ENCODE data around the gene CNKSR3. TPM values are rescaled to one million over a fixed set of nuclear protein-coding genes. Genes with fewer than 3 reads are reported as not detected.

Gene CNKSR3
- total and polyA plus RNA-seq, 4 experiments from 2014 or later: not detected

GRCh38 chr6:154407440-154407839 lies 103.0 kb downstream of the CNKSR3 start:
- ChIA-PET CTCF (ENCODE audit: partially characterized antibody) (no interaction called here), POLR2A (ENCODE audit: partially characterized antibody) (no interaction called here)
- no peak for DNase-seq
- no peaks in the 10 kb centered on the region for H3K9me3 Mint-ChIP-seq
- no peaks in the 10 kb centered on the region for H3K36me3 Mint-ChIP-seq
- Histone ChIP-seq H3K4me1 (ENCODE audit: insufficient read depth, low read length) (no peaks in the 10 kb centered on the region), H3K27me3 (ENCODE audit: insufficient read depth, low read length) (no peaks in the 10 kb centered on the region), H3K9me3 (ENCODE audit: control insufficient read depth in 1 of 2, low read length in 2 of 2) (no peaks in the 10 kb centered on the region), H3K4me3 (ENCODE audit: low read length in 2 of 2) (no peak overlapping the region), H3K27ac (ENCODE audit: low read depth, low read length) (no peak overlapping the region), H3K36me3 (ENCODE audit: insufficient read depth, low read length) (no peaks in the 10 kb centered on the region)
- no peak overlapping the region for H3K27ac Mint-ChIP-seq
- H3K4me3 Mint-ChIP-seq: no peak overlapping the region
- peaks cover 0 to 2% (median 0%) of the 10 kb centered on the region in 4 donors for H3K4me1 Mint-ChIP-seq
- peaks cover 3 to 6% of the 10 kb centered on the region in 2 donors for H3K27me3 Mint-ChIP-seq
- intact Hi-C loops (cut with micrococcal nuclease): no loop called here

- Mint-ChIP-seq H3K9me3 (no peaks in the 10 kb centered on the region), H3K4me3 (no peak overlapping the region), H3K4me1 (peaks cover 0 to 2% (median 0%) of the 10 kb centered on the region in 4 donors), H3K36me3 (no peaks in the 10 kb centered on the region), H3K27me3 (peaks cover 3 to 4% of the 10 kb centered on the region in 2 donors), H3K27ac (peak overlapping the region in 1 of 7 donors; percentile 71)
- H3K36me3 ChIP-seq (ENCODE audit: insufficient read depth, low read length): no peaks in the 10 kb centered on the region
- no peak overlapping the region for H3K4me3 ChIP-seq (ENCODE audit: low read length in 2 of 2)
- intact Hi-C loops (cut with micrococcal nuclease): no loop called here
- no peaks in the 10 kb centered on the region for H3K27me3 ChIP-seq (ENCODE audit: insufficient read depth, low read length)
- POLR2A ChIA-PET (ENCODE audit: partially characterized antibody): no interaction called here
- no peaks in the 10 kb centered on the region for H3K4me1 ChIP-seq (ENCODE audit: insufficient read depth, low read length)
- no peak overlapping the region for H3K27ac ChIP-seq (ENCODE audit: low read depth, low read length)
- DNase-seq: no peak
- H3K9me3 ChIP-seq (ENCODE audit: control insufficient read depth in 1 of 2, low read length in 2 of 2): no peaks in the 10 kb centered on the region
- CTCF ChIA-PET (ENCODE audit: partially characterized antibody): no interaction called here
Measured at GRCh38 chr6:154406869-154407268, 103.6 kb downstream of the CNKSR3 start.

DNA sequence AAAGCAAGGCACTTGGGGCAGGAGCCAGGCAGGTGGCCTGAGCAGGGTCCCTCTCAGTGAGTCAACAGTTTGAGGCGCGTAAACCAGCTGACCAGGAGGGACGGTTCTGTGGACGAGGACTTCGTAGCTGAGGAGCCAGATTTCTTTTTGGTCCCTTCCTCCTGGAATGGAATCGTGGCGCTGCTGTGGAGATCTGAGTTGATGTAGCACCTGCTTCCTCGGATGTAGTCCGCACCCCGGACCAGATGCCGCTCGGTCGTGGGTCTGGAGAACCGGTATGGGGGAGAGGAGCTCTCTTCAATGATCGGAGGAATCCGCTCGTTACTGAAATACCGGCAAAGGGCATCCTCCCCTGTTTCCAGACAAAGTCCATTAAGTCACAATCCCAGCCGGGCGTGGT lies 104.2 kb downstream of the CNKSR3 start:
- Mint-ChIP-seq H3K36me3 (no peaks in the 10 kb centered on the region), H3K27ac (no peak overlapping the region), H3K9me3 (no peaks in the 10 kb centered on the region), H3K27me3 (peaks cover 1 to 7% of the 10 kb centered on the region in 2 donors), H3K4me1 (peaks cover 0 to 2% (median 0%) of the 10 kb centered on the region in 4 donors), H3K4me3 (no peak overlapping the region)
- no peaks in the 10 kb centered on the region for H3K27me3 ChIP-seq (ENCODE audit: insufficient read depth, low read length)
- ChIA-PET CTCF (ENCODE audit: partially characterized antibody) (no interaction called here), POLR2A (ENCODE audit: partially characterized antibody) (no interaction called here)
- H3K27ac ChIP-seq (ENCODE audit: low read depth, low read length): no peak overlapping the region
- no peaks in the 10 kb centered on the region for H3K9me3 ChIP-seq (ENCODE audit: control insufficient read depth in 1 of 2, low read length in 2 of 2)
- no peaks in the 10 kb centered on the region for H3K36me3 ChIP-seq (ENCODE audit: insufficient read depth, low read length)
- no peak for DNase-seq
- no peaks in the 10 kb centered on the region for H3K4me1 ChIP-seq (ENCODE audit: insufficient read depth, low read length)
- no peak overlapping the region for H3K4me3 ChIP-seq (ENCODE audit: low read length in 2 of 2)
- intact Hi-C loops (cut with micrococcal nuclease): no loop called here

GRCh38 chr6:154404791-154405400 lies 105.6 kb downstream of the CNKSR3 start:
- Histone ChIP-seq H3K9me3 (ENCODE audit: control insufficient read depth in 1 of 2, low read length in 2 of 2) (no peaks in the 10 kb centered on the region), H3K36me3 (ENCODE audit: insufficient read depth, low read length) (no peaks in the 10 kb centered on the region), H3K27me3 (ENCODE audit: insufficient read depth, low read length) (no peaks in the 10 kb centered on the region), H3K4me1 (ENCODE audit: insufficient read depth, low read length) (no peaks in the 10 kb centered on the region), H3K27ac (ENCODE audit: low read depth, low read length) (no peak overlapping the region), H3K4me3 (ENCODE audit: low read length in 2 of 2) (no peak overlapping the region)
- CTCF ChIA-PET (ENCODE audit: partially characterized antibody): no interaction called here
- Mint-ChIP-seq H3K27ac (no peak overlapping the region), H3K27me3 (peaks cover 1 to 6% of the 10 kb centered on the region in 2 donors), H3K4me3 (no peak overlapping the region), H3K4me1 (peaks cover 0 to 2% (median 0%) of the 10 kb centered on the region in 4 donors), H3K9me3 (no peaks in the 10 kb centered on the region), H3K36me3 (no peaks in the 10 kb centered on the region)
- intact Hi-C loops (cut with micrococcal nuclease): no loop called here
- DNase-seq: no peak
- POLR2A ChIA-PET (ENCODE audit: partially characterized antibody): no interaction called here

DNA sequence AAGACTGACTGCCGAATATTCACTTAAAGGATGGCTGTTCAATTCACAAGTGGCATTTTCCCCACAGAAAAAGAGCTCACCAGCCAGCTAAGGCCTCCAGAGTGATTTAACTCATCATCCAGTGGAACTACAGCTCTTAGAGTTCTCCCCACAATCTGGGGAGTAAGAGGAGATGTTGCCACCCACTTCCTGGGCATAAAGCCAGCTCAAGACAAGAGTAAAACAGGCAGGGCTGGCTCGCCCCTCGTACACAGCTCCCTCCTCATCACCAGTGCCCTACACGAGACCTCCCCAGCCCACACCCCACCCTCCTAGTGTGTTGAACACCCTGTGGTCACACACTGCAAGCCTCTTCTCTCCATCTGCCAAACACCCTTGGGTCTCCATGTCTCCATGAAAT lies 106.7 kb downstream of the CNKSR3 start:
- Histone ChIP-seq H3K4me3 (ENCODE audit: low read length in 2 of 2) (no peak overlapping the region), H3K4me1 (ENCODE audit: insufficient read depth, low read length) (no peaks in the 10 kb centered on the region), H3K9me3 (ENCODE audit: control insufficient read depth in 1 of 2, low read length in 2 of 2) (no peaks in the 10 kb centered on the region), H3K27ac (ENCODE audit: low read depth, low read length) (no peak overlapping the region), H3K27me3 (ENCODE audit: insufficient read depth, low read length) (no peaks in the 10 kb centered on the region), H3K36me3 (ENCODE audit: insufficient read depth, low read length) (no peaks in the 10 kb centered on the region)
- no peak overlapping the region for H3K27ac Mint-ChIP-seq
- no peak for DNase-seq
- ChIA-PET CTCF (ENCODE audit: partially characterized antibody) (no interaction called here), POLR2A (ENCODE audit: partially characterized antibody) (no interaction called here)
- peaks cover 0 to 2% (median 0%) of the 10 kb centered on the region in 4 donors for H3K4me1 Mint-ChIP-seq
- no peaks in the 10 kb centered on the region for H3K36me3 Mint-ChIP-seq
- intact Hi-C loops (cut with micrococcal nuclease): no loop called here
- H3K4me3 Mint-ChIP-seq: no peak overlapping the region
- no peaks in the 10 kb centered on the region for H3K9me3 Mint-ChIP-seq
- H3K27me3 Mint-ChIP-seq: peaks cover 1 to 6% of the 10 kb centered on the region in 2 donors

DNA sequence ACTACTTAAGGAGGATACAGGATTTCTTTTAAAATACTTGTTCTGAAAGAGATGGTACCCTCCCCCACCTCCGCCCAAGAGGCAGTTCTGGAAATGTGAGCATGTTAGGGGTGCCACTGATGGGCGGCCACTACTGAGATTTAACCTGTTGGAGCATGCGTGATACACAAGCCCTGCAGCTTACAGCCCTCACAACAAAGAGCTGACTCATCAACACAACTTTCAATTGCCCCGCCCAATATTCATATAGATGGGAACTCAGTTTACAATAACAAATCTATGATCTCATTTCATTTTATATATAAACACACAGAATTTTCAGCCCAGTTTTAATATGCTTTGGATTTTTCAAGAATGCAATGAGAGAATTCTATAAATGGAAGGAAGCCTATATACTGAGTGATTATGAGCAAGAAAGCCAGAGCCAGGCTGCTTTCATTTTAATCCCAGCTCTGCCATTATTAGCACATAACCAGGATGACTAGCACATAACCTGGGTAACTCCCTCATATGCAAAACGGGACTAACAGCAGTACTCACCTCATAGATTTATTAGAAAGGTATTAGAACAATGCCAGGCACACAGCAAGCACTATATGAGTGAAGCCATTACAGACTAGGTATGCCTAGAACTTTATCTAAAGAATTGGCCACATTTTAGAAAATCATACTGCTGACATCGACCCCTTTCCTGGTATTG lies 108.3 kb downstream of the CNKSR3 start:
- CTCF ChIA-PET (ENCODE audit: partially characterized antibody): interaction anchor here (1.4 kb wide), 1 partner anchor 10 kb away, joined by 4 read pairs; no protein-coding TSS in a partner anchor
- intact Hi-C loops (cut with micrococcal nuclease): no loop called here

GRCh38 chr6:154399097-154399496 lies 111.4 kb downstream of the CNKSR3 start:
- Mint-ChIP-seq H3K4me3 (no peak overlapping the region), H3K27ac (no peak overlapping the region), H3K9me3 (no peaks in the 10 kb centered on the region), H3K4me1 (peaks cover 0 to 4% (median 1%) of the 10 kb centered on the region in 4 donors), H3K36me3 (no peaks in the 10 kb centered on the region), H3K27me3 (peaks cover 4% of the 10 kb centered on the region in 2 donors)
- intact Hi-C loops (cut with micrococcal nuclease): no loop called here
- Histone ChIP-seq H3K4me3 (ENCODE audit: low read length in 2 of 2) (no peak overlapping the region), H3K4me1 (ENCODE audit: insufficient read depth, low read length) (no peaks in the 10 kb centered on the region), H3K27me3 (ENCODE audit: insufficient read depth, low read length) (no peaks in the 10 kb centered on the region), H3K36me3 (ENCODE audit: insufficient read depth, low read length) (no peaks in the 10 kb centered on the region), H3K9me3 (ENCODE audit: control insufficient read depth in 1 of 2, low read length in 2 of 2) (no peaks in the 10 kb centered on the region), H3K27ac (ENCODE audit: low read depth, low read length) (no peak overlapping the region)
- ChIA-PET CTCF (ENCODE audit: partially characterized antibody) (no interaction called here), POLR2A (ENCODE audit: partially characterized antibody) (no interaction called here)
- no peak for DNase-seq

More for the DNA sequence above, 108.3 kb downstream of the CNKSR3 start:
- no peaks in the 10 kb centered on the region for H3K36me3 ChIP-seq (ENCODE audit: insufficient read depth, low read length)
- no peaks in the 10 kb centered on the region for H3K36me3 Mint-ChIP-seq
- POLR2A ChIA-PET (ENCODE audit: partially characterized antibody): no interaction called here
- H3K4me1 ChIP-seq (ENCODE audit: insufficient read depth, low read length): no peaks in the 10 kb centered on the region
- H3K4me3 Mint-ChIP-seq: no peak overlapping the region
- H3K9me3 ChIP-seq (ENCODE audit: control insufficient read depth in 1 of 2, low read length in 2 of 2): no peaks in the 10 kb centered on the region
- H3K27me3 ChIP-seq (ENCODE audit: insufficient read depth, low read length): no peaks in the 10 kb centered on the region
- no peaks in the 10 kb centered on the region for H3K9me3 Mint-ChIP-seq
- H3K27me3 Mint-ChIP-seq: peaks cover 1 to 6% of the 10 kb centered on the region in 2 donors
- no peak overlapping the region for H3K27ac Mint-ChIP-seq
- no peak for DNase-seq
- no peak overlapping the region for H3K27ac ChIP-seq (ENCODE audit: low read depth, low read length)
- H3K4me3 ChIP-seq (ENCODE audit: low read length in 2 of 2): no peak overlapping the region
- H3K4me1 Mint-ChIP-seq: peaks cover 0 to 2% (median 0%) of the 10 kb centered on the region in 4 donors
